Measurements from ENCODE around the gene SERHL2. TPM values are rescaled to one million over a fixed set of nuclear protein-coding genes. Genes with fewer than 3 reads are reported as not detected.
"Not testable (repeated sequence)": the region's sequence is repeated elsewhere in the genome, so short reads cannot be mapped to it uniquely, and the experiment has no call there.

Gene SERHL2
- polyA plus RNA-seq, 3 donors = 0.20 to 0.60 (median 0.24) TPM

DNA sequence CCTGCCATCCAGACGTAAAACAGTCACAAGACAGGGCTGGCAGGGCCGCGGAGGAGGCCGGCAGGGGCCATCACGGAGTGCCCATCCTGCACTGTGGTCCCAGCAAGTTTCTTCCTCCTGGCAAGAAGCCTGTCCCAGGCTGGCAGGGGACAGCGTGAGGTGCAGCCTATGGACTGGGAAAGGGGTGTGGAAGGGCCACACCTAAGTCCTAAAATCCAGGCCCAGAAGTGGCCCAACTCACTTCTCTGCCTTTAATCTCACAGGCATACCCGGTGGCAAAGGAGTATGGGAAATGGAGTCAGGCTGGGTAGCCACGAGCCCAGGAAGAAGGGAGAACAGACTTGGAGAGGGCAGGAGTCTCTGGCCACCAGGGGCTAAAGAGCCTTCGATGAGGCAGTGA, 16.8 kb downstream of the SERHL2 start:
- H3K9ac ChIP-seq (ENCODE audit: insufficient read depth, low read length, poor library complexity, severe bottlenecking); H3K27ac Mint-ChIP-seq; H3K9me3 Mint-ChIP-seq; H3K27me3 Mint-ChIP-seq (ENCODE audit: low read depth in 3 of 3); H3K79me2 ChIP-seq (ENCODE audit: insufficient read depth, low read length); H3K4me3 Mint-ChIP-seq; H3K27me3 ChIP-seq (ENCODE audit: control insufficient read depth in 2 of 2, insufficient read depth in 2 of 2, low read length in 2 of 2); H3K4me3 ChIP-seq (replicated peaks in 1 of 3; ENCODE audit: low read depth in 2 of 3, low read length in 3 of 3); H3K4me2 ChIP-seq (replicated peaks; ENCODE audit: extremely low read depth, low read length, poor library complexity, severe bottlenecking); H2AFZ ChIP-seq (ENCODE audit: insufficient read depth, low read depth, low read length, poor library complexity, severe bottlenecking); DNase-seq; H3K4me1 ChIP-seq (ENCODE audit: control insufficient read depth in 1 of 2, insufficient read depth in 2 of 2, low read length in 2 of 2); H3K27ac ChIP-seq (ENCODE audit: low read depth in 1 of 2, low read length in 2 of 2); H4K20me1 ChIP-seq (ENCODE audit: insufficient read depth, low read length); H3K9me3 ChIP-seq (replicated peaks in 1 of 2; ENCODE audit: control insufficient read depth in 1 of 2, insufficient read depth in 1 of 2, low read length in 2 of 2); H3K4me1 Mint-ChIP-seq: not testable (repeated sequence)
- intact Hi-C loops (cut with micrococcal nuclease) = loop anchor here in 1 of 2 donors (5.0 kb wide), 1 partner anchor 63 kb away; no protein-coding TSS in a partner anchor
- peaks cover 27 to 34% of the 10 kb centered on the region in 2 donors for H3K36me3 ChIP-seq (replicated peaks in 1 of 2; ENCODE audit: control insufficient read depth in 1 of 2, insufficient read depth in 2 of 2, low read length in 2 of 2)
- peaks cover 17 to 49% of the 10 kb centered on the region in 2 donors for H3K36me3 Mint-ChIP-seq
- WGBS (ENCODE audit: insufficient coverage) = 88% methylated on average over 4 of the region's 9 CpGs

DNA sequence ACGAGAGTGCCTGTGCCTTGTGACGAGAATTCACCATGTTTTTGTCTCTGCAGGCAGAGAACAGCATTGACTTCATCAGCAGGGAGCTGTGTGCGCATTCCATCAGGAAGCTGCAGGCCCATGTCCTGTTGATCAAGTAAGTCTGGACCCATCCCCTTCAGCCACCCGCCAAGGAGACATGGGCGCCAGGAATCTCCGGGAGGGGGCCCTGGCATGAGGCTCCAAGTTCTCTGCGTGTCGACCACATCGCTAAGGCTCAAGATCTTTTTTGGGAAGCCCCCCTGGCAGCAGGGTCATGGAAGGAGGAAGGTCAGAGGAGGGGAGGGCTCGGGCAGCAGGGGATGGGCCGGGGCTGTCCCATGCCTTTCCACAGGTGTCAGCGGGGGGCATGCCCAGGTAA, 17.3 kb downstream of the SERHL2 start:
- not testable (repeated sequence) for H3K9me3 ChIP-seq (replicated peaks in 1 of 2; ENCODE audit: control insufficient read depth in 1 of 2, insufficient read depth in 1 of 2, low read length in 2 of 2); H3K27ac ChIP-seq (ENCODE audit: low read depth in 1 of 2, low read length in 2 of 2); H3K4me1 Mint-ChIP-seq; H3K9me3 Mint-ChIP-seq; H3K79me2 ChIP-seq (ENCODE audit: insufficient read depth, low read length); H3K4me2 ChIP-seq (replicated peaks; ENCODE audit: extremely low read depth, low read length, poor library complexity, severe bottlenecking); H3K9ac ChIP-seq (ENCODE audit: insufficient read depth, low read length, poor library complexity, severe bottlenecking); H2AFZ ChIP-seq (ENCODE audit: insufficient read depth, low read depth, low read length, poor library complexity, severe bottlenecking); DNase-seq; H3K4me1 ChIP-seq (ENCODE audit: control insufficient read depth in 1 of 2, insufficient read depth in 2 of 2, low read length in 2 of 2); H3K4me3 Mint-ChIP-seq; H3K4me3 ChIP-seq (replicated peaks in 1 of 3; ENCODE audit: low read depth in 2 of 3, low read length in 3 of 3); H3K27me3 Mint-ChIP-seq (ENCODE audit: low read depth in 3 of 3); H3K27me3 ChIP-seq (ENCODE audit: control insufficient read depth in 2 of 2, insufficient read depth in 2 of 2, low read length in 2 of 2); H4K20me1 ChIP-seq (ENCODE audit: insufficient read depth, low read length)
- Mint-ChIP-seq H3K36me3 (peaks cover 17 to 53% of the 10 kb centered on the region in 2 donors), H3K27ac (peak overlapping the region in 1 of 7 donors; percentile 50)
- peaks cover 27 to 34% of the 10 kb centered on the region in 2 donors for H3K36me3 ChIP-seq (replicated peaks in 1 of 2; ENCODE audit: control insufficient read depth in 1 of 2, insufficient read depth in 2 of 2, low read length in 2 of 2)
- intact Hi-C loops (cut with micrococcal nuclease) = loop anchor here in 1 of 2 donors (5.0 kb wide), 1 partner anchor 64 kb away; no protein-coding TSS in a partner anchor
- 89% methylated on average over 5 of the region's 12 CpGs for WGBS (ENCODE audit: insufficient coverage)

DNA sequence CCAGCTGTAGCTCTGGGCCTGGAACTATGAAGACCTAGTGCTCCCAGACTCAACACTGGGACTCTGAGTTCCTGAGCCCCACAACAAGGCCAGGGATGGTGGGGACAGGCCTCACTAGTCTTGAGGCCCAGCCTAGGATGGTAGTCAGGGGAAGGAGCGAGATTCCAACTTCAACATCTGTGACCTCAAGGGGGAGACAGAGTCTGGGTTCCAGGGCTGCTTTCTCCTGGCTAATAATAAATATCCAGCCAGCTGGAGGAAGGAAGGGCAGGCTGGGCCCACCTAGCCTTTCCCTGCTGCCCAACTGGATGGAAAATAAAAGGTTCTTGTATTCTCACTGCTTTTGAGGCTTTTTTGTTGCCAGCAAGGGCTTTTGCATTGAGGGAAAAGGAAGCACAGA, 20.3 kb downstream of the SERHL2 start:
- peaks cover 40 to 54% of the 10 kb centered on the region in 2 donors for H3K36me3 ChIP-seq (replicated peaks in 1 of 2; ENCODE audit: control insufficient read depth in 1 of 2, insufficient read depth in 2 of 2, low read length in 2 of 2)
- not testable (repeated sequence) for H3K4me2 ChIP-seq (replicated peaks; ENCODE audit: extremely low read depth, low read length, poor library complexity, severe bottlenecking); H3K9me3 ChIP-seq (replicated peaks in 1 of 2; ENCODE audit: control insufficient read depth in 1 of 2, insufficient read depth in 1 of 2, low read length in 2 of 2); H3K27ac Mint-ChIP-seq; DNase-seq; H3K4me1 Mint-ChIP-seq; H3K27me3 Mint-ChIP-seq (ENCODE audit: low read depth in 3 of 3); H3K4me3 Mint-ChIP-seq; H3K9ac ChIP-seq (ENCODE audit: insufficient read depth, low read length, poor library complexity, severe bottlenecking); H3K9me3 Mint-ChIP-seq; H3K4me3 ChIP-seq (replicated peaks in 1 of 3; ENCODE audit: low read depth in 2 of 3, low read length in 3 of 3); H2AFZ ChIP-seq (ENCODE audit: insufficient read depth, low read depth, low read length, poor library complexity, severe bottlenecking); H3K79me2 ChIP-seq (ENCODE audit: insufficient read depth, low read length); H3K27ac ChIP-seq (ENCODE audit: low read depth in 1 of 2, low read length in 2 of 2); H3K4me1 ChIP-seq (ENCODE audit: control insufficient read depth in 1 of 2, insufficient read depth in 2 of 2, low read length in 2 of 2); H4K20me1 ChIP-seq (ENCODE audit: insufficient read depth, low read length); H3K27me3 ChIP-seq (ENCODE audit: control insufficient read depth in 2 of 2, insufficient read depth in 2 of 2, low read length in 2 of 2)
- no CpG with 5 or more reads among the region's 1 CpG for WGBS (ENCODE audit: insufficient coverage)
- intact Hi-C loops (cut with micrococcal nuclease) = loop anchor here in 1 of 2 donors (5.0 kb wide), 1 partner anchor 67 kb away; no protein-coding TSS in a partner anchor
- H3K36me3 Mint-ChIP-seq = peaks cover 26 to 73% of the 10 kb centered on the region in 2 donors

DNA sequence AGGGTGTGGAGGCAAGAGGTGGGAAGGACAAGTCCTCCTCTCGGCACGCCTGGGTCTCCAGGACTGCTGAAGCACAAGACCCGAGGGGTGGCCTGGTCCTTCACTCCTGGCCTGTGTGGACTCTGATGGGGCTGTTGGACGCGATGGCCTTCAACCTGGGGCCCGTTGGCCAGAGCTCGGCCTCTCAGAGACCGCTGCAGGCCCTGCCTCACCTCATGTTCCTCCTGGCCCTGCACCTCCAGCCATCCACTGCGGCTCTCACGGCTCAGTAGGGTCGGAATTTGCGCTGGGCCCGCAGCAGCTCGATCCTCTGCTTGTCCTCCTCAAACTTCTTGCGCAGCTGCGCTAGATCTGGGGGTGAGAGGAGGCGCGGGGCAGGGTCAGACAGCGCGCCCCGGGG, 20.7 kb downstream of the SERHL2 start:
- H3K36me3 ChIP-seq (replicated peaks in 1 of 2; ENCODE audit: control insufficient read depth in 1 of 2, insufficient read depth in 2 of 2, low read length in 2 of 2) = peaks cover 40 to 54% of the 10 kb centered on the region in 2 donors
- H3K4me3 ChIP-seq (replicated peaks in 1 of 3; ENCODE audit: low read depth in 2 of 3, low read length in 3 of 3); H3K4me1 ChIP-seq (ENCODE audit: control insufficient read depth in 1 of 2, insufficient read depth in 2 of 2, low read length in 2 of 2); H3K4me3 Mint-ChIP-seq; H3K27me3 Mint-ChIP-seq (ENCODE audit: low read depth in 3 of 3); H3K27ac ChIP-seq (ENCODE audit: low read depth in 1 of 2, low read length in 2 of 2); H3K4me1 Mint-ChIP-seq; H3K27ac Mint-ChIP-seq; H3K4me2 ChIP-seq (replicated peaks; ENCODE audit: extremely low read depth, low read length, poor library complexity, severe bottlenecking); H3K9me3 ChIP-seq (replicated peaks in 1 of 2; ENCODE audit: control insufficient read depth in 1 of 2, insufficient read depth in 1 of 2, low read length in 2 of 2); DNase-seq; H3K79me2 ChIP-seq (ENCODE audit: insufficient read depth, low read length); H3K27me3 ChIP-seq (ENCODE audit: control insufficient read depth in 2 of 2, insufficient read depth in 2 of 2, low read length in 2 of 2); H4K20me1 ChIP-seq (ENCODE audit: insufficient read depth, low read length); H3K9ac ChIP-seq (ENCODE audit: insufficient read depth, low read length, poor library complexity, severe bottlenecking); H2AFZ ChIP-seq (ENCODE audit: insufficient read depth, low read depth, low read length, poor library complexity, severe bottlenecking); H3K9me3 Mint-ChIP-seq: not testable (repeated sequence)
- peaks cover 26 to 72% of the 10 kb centered on the region in 2 donors for H3K36me3 Mint-ChIP-seq
- WGBS (ENCODE audit: insufficient coverage) = 98% methylated on average over 6 of the region's 21 CpGs
- intact Hi-C loops (cut with micrococcal nuclease) = loop anchor here in 1 of 2 donors (5.0 kb wide), 1 partner anchor 67 kb away; no protein-coding TSS in a partner anchor

Measured in CD14-positive monocyte (primary cell).